Cortex of kidney (tissue), 1 donor: ENCODE results near the gene VASN.
"Not testable (repeated sequence)": the region's sequence is repeated elsewhere in the genome, so short reads cannot be mapped to it uniquely, and the experiment has no call there.

Source experiments
- DNase-seq: peaks from one replicate; lab custom pipeline; 2025; lab: John Stamatoyannopoulos, UW

VASN gene

DNA sequence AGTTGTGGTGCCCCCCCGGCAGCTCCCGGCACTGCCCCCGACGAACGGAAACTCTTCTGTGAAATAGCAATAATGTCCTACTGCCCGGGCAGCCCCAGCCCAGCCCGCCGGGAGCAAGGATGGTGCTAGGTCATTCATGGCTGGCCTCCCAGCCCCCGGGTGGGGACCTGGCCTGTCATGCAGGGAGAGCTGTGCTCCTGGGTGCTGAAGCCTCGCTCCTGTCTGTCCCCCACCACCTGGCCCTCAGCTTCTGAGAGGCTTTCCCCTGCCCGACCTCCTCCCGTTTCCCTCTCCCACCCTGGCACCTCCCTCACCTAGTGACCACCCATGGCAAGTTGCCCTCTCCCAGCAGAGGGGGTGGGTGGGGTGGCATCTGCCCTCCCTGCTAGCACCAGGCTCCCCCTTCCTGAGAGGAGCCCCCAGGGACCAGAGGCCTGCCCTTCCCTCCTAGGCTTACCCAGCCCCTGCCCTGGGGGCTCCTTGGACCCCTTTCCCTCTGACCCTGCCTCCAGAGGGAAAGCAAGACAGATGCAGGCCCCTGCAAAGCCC lies 34.0 kb upstream of the VASN start:
- no peak for DNase-seq

GRCh38 chr16:4338125-4338582 lies 33.5 kb upstream of the VASN start:
- DNase-seq, result no peak

DNA sequence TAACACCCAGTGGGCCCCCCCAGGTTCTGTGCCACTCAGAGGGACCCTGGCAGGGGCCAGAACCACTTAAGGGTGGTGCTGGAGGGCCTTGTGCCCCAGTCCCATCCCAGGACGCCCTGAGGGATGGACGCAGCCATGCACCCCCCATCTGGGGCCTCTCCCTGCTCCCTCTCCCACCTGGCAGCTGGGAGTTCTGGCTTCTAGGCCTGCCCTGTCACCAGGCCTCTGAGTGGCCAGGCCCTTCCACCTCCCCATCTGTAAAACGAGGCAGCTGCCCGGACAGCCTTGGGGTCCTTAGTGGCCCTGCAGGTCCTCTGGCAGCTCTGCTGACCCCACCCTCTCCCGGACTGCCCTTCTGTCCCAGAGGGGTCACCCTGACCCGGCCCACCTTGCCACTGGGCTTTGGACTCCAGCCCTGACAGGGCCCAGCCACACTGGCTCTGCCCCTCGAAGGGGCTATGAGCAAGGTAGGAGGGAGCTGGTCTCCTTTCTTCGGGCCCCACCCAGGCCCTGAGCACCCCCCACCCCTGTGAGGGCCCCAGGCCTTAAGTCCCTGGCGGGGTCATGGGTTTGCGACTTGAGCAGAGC lies 32.8 kb upstream of the VASN start:
- DNase-seq, result no peak

DNA sequence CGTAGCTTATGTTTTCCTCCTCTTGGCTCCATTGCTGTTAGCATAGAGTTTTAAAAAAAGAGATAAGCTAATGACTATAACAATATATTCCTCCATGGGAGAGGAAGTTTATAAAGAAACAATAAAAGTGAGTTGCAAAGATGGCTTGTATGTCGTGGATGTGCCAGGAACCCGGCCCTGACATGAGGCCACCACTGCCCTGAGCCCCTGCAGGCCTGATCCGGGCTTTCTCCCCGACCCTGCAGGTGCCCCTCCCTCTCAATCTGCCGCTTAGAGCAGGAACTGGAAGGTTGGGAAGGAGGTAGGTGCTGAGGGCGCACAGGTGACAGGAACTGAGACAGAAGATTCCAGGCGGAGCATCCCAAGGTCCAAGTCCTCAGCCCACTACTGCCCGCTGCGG lies 32.2 kb upstream of the VASN start:
- no peak for DNase-seq

DNA sequence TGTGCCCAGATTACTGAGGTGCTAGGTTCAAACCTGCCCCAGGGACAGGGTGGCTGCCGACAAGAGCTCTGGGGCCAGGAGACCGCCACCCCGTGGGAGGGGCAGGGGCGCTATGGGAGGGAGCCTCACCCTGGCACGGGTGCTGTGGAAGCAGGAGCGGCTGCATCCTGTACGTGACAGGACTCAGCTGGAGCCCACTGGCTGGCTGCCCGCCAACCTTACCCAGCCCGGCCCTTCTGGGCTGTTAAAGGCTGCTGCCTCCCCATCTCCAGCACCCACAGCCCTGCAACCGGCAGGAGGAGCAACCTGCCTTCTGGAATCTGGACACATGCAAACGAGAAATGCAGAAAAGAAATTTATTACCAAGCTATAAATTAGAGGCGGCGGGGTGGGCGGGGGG lies 31.7 kb upstream of the VASN start:
- DNase-seq, result no peak

GRCh38 chr16:4340443-4340842 lies 31.2 kb upstream of the VASN start:
- no peak for DNase-seq

DNA sequence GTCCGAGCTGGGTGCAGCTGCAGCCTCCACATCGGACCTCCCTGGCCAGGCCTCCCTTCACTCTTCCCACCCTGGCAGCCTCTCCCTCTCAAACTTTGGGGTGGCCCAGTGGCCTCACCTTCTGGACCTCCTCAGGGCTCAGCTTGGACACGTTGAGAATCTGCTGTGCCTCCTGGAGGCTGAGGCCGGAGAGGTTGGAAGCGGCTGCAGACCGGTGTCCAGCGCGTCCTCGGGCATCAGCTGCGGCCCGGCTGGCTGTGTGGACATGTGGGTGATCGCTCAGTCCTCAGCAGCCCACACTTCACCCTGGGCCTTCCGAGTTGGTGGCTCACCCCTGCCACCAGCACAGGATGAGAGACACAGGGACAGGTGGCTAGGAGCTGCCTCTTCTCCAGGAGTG lies 30.4 kb upstream of the VASN start:
- DNase-seq, result no peak

- no peak for DNase-seq
These were observed 28.5 kb upstream of the VASN start for GRCh38 chr16:4342866-4343744.

- not testable (repeated sequence) for DNase-seq
These were observed 27.2 kb upstream of the VASN start for GRCh38 chr16:4344300-4344982.

- no peak for DNase-seq
These were observed 26.4 kb upstream of the VASN start for GRCh38 chr16:4344983-4345835.

- no peak for DNase-seq
These were observed 25.5 kb upstream of the VASN start for GRCh38 chr16:4345836-4346781.

GRCh38 chr16:4347010-4347409 lies 24.6 kb upstream of the VASN start:
- DNase-seq, result no peak

GRCh38 chr16:4347765-4348509 lies 23.7 kb upstream of the VASN start:
- no peak for DNase-seq

- DNase-seq, result no peak
These were observed 22.3 kb upstream of the VASN start for GRCh38 chr16:4349332-4349731.

DNA sequence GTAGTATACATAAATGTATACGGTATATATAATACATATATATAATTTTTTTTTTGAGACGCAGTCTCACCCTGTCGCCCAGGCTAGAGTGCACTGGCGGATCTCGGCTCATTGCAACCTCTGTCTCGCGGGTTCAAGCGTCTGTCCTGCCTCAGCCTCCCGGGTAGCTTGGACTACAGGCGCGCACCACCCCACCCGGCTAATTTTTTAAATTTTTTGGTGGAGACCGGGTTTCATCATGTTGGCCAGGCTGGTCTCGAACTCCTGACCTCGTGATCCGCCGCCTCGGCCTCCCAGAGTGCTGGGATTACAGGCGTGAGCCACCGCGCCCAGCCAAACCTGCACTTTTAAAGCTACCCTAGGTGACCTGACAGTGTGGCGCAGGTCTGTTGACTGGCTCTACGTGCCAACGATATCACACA lies 21.3 kb upstream of the VASN start:
- no peak for DNase-seq

DNA sequence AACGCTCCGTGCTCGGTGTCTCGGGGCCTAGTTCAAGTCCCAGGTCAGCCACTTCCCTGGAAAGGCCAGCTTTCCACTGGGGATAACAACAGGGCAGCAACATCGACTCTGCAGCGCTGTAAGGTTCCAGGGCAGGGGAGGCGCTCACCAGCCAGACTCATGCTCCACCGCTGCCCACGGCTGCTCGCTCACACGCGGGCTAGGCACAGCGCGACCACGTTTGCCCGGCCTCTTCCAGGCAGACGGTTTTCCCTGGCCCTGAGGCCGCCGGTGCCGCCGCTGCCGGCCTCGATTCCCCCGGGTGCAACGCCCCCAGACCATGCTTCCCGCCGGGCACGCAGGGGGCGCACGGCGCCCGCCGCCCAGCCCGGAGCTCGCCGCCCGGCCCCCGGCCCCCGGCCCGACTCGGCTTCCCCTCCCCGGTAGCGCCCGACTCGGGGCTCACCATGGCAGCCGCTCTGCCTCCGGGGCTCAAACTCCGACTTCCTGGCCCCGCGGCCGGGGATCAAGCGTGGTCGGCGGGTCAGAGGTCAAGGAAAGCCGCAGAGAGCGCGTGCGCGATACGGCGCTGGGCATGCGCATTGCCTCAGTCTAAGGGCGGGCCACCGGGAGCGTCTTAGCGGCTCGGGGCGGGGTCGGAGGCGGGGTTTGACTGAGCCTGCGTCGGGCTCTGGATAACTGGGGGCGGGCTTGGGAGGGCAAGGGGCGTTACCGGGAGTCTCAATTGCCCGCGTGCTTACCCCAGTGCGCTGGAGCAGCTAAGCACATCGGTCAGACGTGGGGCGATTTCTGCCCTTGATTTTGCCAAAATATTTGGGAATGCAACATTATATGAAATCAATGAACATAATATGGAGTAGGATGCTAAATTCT lies 20.6 kb upstream of the VASN start, which contains the start of gene PAM16:
PAM16 (minus strand) TSS at position 535 of the 873 bp plus-strand sequence; CDS start at position 448, 87 bp downstream.
- DNase-seq, result no peak

DNA sequence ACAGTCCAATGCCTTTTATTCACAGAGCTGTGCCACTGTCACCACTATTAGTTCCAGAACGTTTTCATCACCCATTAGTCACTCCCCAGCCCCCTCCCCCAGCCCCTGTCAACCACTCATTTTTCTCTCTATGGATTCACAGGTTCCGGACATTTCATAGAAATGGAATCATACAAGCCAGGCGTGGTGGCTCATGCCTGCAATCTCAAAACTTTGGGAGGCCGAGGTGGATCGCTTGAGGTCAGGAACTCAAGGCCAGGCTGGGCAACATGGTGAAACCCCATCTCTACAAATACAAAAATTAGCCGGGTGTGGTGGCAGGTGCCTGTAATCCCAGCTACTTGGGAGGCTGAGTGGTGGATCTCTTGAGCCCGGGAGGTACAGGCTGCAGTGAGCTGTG lies 19.8 kb upstream of the VASN start:
- DNase-seq, result no peak

- no peak for DNase-seq
These were observed 18.8 kb upstream of the VASN start for GRCh38 chr16:4352843-4353242.

DNA sequence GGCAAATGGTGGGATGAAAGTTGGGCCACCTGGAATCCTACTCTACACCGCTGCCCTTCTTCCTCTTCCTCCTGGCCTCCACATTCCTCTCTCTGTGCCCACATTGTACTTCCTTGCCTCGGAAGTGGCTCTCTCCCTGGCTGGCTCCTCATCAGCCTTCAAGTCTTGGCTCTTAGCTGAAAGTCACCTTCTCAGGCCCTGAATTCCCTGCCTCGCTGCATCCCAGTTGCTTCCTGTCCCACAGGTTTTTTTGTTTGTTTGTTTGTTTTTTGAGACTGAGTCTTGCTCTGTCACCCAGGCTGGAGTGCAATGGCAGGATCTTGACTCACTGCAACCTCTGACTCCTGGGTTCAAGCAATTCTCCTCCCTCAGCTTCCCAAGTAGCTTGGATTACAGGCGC lies 18.0 kb upstream of the VASN start:
- no peak for DNase-seq
